Measurements from ENCODE around the gene STBD1. TPM values are rescaled to one million over a fixed set of nuclear protein-coding genes. Genes with fewer than 3 reads are reported as not detected.

Gene STBD1
- total RNA-seq, 1 experiment from 2014 or later: 3.8 TPM

- H3K4me1 Mint-ChIP-seq (ENCODE audit: low read depth, unreplicated experiment): peaks cover 22% of the 10 kb centered on the region
- H3K9me3 Mint-ChIP-seq (ENCODE audit: unreplicated experiment): no peaks in the 10 kb centered on the region
- CTCF ChIA-PET: no interaction called here
Observed at GRCh38 chr4:76272073-76272472, 34.5 kb upstream of the STBD1 start.

GRCh38 chr4:76272582-76272981 lies 34.0 kb upstream of the STBD1 start:
- no peaks in the 10 kb centered on the region for H3K27me3 ChIP-seq (replicated peaks; ENCODE audit: control insufficient read depth, insufficient read depth, low read length)
- intact Hi-C loops (cut with micrococcal nuclease; ENCODE audit: unreplicated experiment): no loop called here
- no peak for TF ChIP-seq CTCF (IDR thresholded peaks at IDR 0.05; ENCODE audit: insufficient read depth in 1 of 2, low read depth in 1 of 2, low read length in 1 of 2, severe bottlenecking in 1 of 2, unreplicated experiment in 1 of 2)

More at GRCh38 chr4:76272073-76272472, 34.5 kb upstream of the STBD1 start:
- DNase-seq: no peak
- POLR2A ChIA-PET: no interaction called here
- Mint-ChIP-seq H3K4me3 (ENCODE audit: unreplicated experiment) (no peak overlapping the region), H3K27ac (ENCODE audit: unreplicated experiment) (no peak overlapping the region), H3K36me3 (ENCODE audit: insufficient read depth, unreplicated experiment) (no peaks in the 10 kb centered on the region), H3K27me3 (ENCODE audit: insufficient read depth, unreplicated experiment) (no peaks in the 10 kb centered on the region)
- Histone ChIP-seq H3K27me3 (replicated peaks; ENCODE audit: control insufficient read depth, insufficient read depth, low read length) (no peaks in the 10 kb centered on the region), H3K36me3 (ENCODE audit: control insufficient read depth, insufficient read depth, low read length) (no peaks in the 10 kb centered on the region), H3K9me3 (0 out of 2 replicates have a peak, but pooled peaks cover 3% of the 10 kb centered on the region), H3K4me3 (ENCODE audit: low read depth, low read length) (no peak overlapping the region), H3K4me1 (peaks cover 8% of the 10 kb centered on the region)
- intact Hi-C loops (cut with micrococcal nuclease; ENCODE audit: unreplicated experiment): no loop called here
- no peak for TF ChIP-seq CTCF (IDR thresholded peaks at IDR 0.05; ENCODE audit: insufficient read depth in 1 of 2, low read depth in 1 of 2, low read length in 1 of 2, severe bottlenecking in 1 of 2, unreplicated experiment in 1 of 2)
- no TSS peak for BruUV-seq (replicated peaks)

GRCh38 chr4:76272999-76273398 lies 33.5 kb upstream of the STBD1 start:
- no peak for DNase-seq
- Mint-ChIP-seq H3K4me3 (ENCODE audit: unreplicated experiment) (no peak overlapping the region), H3K4me1 (ENCODE audit: low read depth, unreplicated experiment) (peaks cover 22% of the 10 kb centered on the region), H3K27ac (ENCODE audit: unreplicated experiment) (no peak overlapping the region), H3K9me3 (ENCODE audit: unreplicated experiment) (no peaks in the 10 kb centered on the region), H3K36me3 (ENCODE audit: insufficient read depth, unreplicated experiment) (no peaks in the 10 kb centered on the region), H3K27me3 (ENCODE audit: insufficient read depth, unreplicated experiment) (no peaks in the 10 kb centered on the region)
- Histone ChIP-seq H3K27me3 (replicated peaks; ENCODE audit: control insufficient read depth, insufficient read depth, low read length) (no peaks in the 10 kb centered on the region), H3K9me3 (0 out of 2 replicates have a peak, but pooled peaks cover 3% of the 10 kb centered on the region), H3K4me3 (ENCODE audit: low read depth, low read length) (no peak overlapping the region), H3K4me1 (peaks cover 13% of the 10 kb centered on the region), H3K36me3 (ENCODE audit: control insufficient read depth, insufficient read depth, low read length) (no peaks in the 10 kb centered on the region)
- no peak for TF ChIP-seq CTCF (IDR thresholded peaks at IDR 0.05; ENCODE audit: insufficient read depth in 1 of 2, low read depth in 1 of 2, low read length in 1 of 2, severe bottlenecking in 1 of 2, unreplicated experiment in 1 of 2)
- BruUV-seq (replicated peaks): no TSS peak
- ChIA-PET CTCF (no interaction called here), POLR2A (no interaction called here)
- intact Hi-C loops (cut with micrococcal nuclease; ENCODE audit: unreplicated experiment): no loop called here

More at GRCh38 chr4:76272582-76272981, 34.0 kb upstream of the STBD1 start:
- Mint-ChIP-seq H3K9me3 (ENCODE audit: unreplicated experiment) (no peaks in the 10 kb centered on the region), H3K4me3 (ENCODE audit: unreplicated experiment) (no peak overlapping the region), H3K36me3 (ENCODE audit: insufficient read depth, unreplicated experiment) (no peaks in the 10 kb centered on the region), H3K27ac (ENCODE audit: unreplicated experiment) (no peak overlapping the region), H3K27me3 (ENCODE audit: insufficient read depth, unreplicated experiment) (no peaks in the 10 kb centered on the region), H3K4me1 (ENCODE audit: low read depth, unreplicated experiment) (peaks cover 22% of the 10 kb centered on the region)
- Histone ChIP-seq H3K4me1 (peaks cover 9% of the 10 kb centered on the region), H3K4me3 (ENCODE audit: low read depth, low read length) (no peak overlapping the region), H3K9me3 (0 out of 2 replicates have a peak, but pooled peaks cover 3% of the 10 kb centered on the region), H3K36me3 (ENCODE audit: control insufficient read depth, insufficient read depth, low read length) (no peaks in the 10 kb centered on the region)
- no TSS peak for BruUV-seq (replicated peaks)
- DNase-seq: no peak
- ChIA-PET POLR2A (no interaction called here), CTCF (no interaction called here)

All from Caco-2 (cell line).